K562 (cell line): Measurements from ENCODE around the gene BCAN.

Source experiments
- KLF13 ChIP-seq: fragments of 450-650 bp; IDR thresholded peaks from 2 replicates; pipeline ENCODE4 v1.6.1; 2016; ENCODE audit warnings: missing genetic modification characterization, low read depth, mild to moderate bottlenecking, missing compliant biosample characterization, moderate library complexity, borderline replicate concordance
- ZFP36 ChIP-seq: fragments of 150-350 bp; IDR thresholded peaks from 2 replicates; pipeline ENCODE4 v1.6.1; 2018; ENCODE audit warnings: low read length, low read depth; ENCODE audit not compliant: partially characterized antibody
- ZNF263 ChIP-seq: sonication (generic); formaldehyde crosslinking; IDR thresholded peaks from 2 replicates; pipeline ENCODE4 v1.8.0; 2022; ENCODE audit warnings: mild to moderate bottlenecking, missing genetic modification reagents, borderline replicate concordance

GRCh38 chr1:156709031-156709430, 67.1 kb downstream of the BCAN start:
- TF ChIP-seq KLF13 (tag) = no peak
- TF ChIP-seq ZFP36 = no peak
- TF ChIP-seq ZNF263 (CRISPR knock-in tag) = no peak
